ENCODE data around the gene TACR2.

Gene TACR2

GRCh38 chr10:69406816-69407580 is 9.7 kb downstream of the TACR2 start:
- TF ChIP-seq EP300 (IDR thresholded peaks at IDR 0.05; ENCODE audit: borderline replicate concordance) (no peak), TCF12 (IDR thresholded peaks at IDR 0.05; ENCODE audit: low read depth) (no peak), YY1 (IDR thresholded peaks at IDR 0.05; ENCODE audit: low read depth) (no peak), CREB1 (IDR thresholded peaks at IDR 0.05; ENCODE audit: low read depth) (no peak), ZBTB7A (IDR thresholded peaks at IDR 0.05; ENCODE audit: low read depth) (no peak), RAD21 (IDR thresholded peaks at IDR 0.05; ENCODE audit: low read depth) (no peak), NFIC (IDR thresholded peaks at IDR 0.05) (no peak), MAX (IDR thresholded peaks at IDR 0.05) (no peak), TEAD4 (IDR thresholded peaks at IDR 0.05) (no peak), CEBPB (IDR thresholded peaks at IDR 0.05) (no peak)
- TF ChIP-seq, protein P1, sequence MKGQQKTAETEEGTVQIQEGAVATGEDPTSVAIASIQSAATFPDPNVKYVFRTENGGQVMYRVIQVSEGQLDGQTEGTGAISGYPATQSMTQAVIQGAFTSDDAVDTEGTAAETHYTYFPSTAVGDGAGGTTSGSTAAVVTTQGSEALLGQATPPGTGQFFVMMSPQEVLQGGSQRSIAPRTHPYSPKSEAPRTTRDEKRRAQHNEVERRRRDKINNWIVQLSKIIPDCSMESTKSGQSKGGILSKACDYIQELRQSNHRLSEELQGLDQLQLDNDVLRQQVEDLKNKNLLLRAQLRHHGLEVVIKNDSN (IDR thresholded peaks at IDR 0.05), result no peak
- TF ChIP-seq, protein P2, sequence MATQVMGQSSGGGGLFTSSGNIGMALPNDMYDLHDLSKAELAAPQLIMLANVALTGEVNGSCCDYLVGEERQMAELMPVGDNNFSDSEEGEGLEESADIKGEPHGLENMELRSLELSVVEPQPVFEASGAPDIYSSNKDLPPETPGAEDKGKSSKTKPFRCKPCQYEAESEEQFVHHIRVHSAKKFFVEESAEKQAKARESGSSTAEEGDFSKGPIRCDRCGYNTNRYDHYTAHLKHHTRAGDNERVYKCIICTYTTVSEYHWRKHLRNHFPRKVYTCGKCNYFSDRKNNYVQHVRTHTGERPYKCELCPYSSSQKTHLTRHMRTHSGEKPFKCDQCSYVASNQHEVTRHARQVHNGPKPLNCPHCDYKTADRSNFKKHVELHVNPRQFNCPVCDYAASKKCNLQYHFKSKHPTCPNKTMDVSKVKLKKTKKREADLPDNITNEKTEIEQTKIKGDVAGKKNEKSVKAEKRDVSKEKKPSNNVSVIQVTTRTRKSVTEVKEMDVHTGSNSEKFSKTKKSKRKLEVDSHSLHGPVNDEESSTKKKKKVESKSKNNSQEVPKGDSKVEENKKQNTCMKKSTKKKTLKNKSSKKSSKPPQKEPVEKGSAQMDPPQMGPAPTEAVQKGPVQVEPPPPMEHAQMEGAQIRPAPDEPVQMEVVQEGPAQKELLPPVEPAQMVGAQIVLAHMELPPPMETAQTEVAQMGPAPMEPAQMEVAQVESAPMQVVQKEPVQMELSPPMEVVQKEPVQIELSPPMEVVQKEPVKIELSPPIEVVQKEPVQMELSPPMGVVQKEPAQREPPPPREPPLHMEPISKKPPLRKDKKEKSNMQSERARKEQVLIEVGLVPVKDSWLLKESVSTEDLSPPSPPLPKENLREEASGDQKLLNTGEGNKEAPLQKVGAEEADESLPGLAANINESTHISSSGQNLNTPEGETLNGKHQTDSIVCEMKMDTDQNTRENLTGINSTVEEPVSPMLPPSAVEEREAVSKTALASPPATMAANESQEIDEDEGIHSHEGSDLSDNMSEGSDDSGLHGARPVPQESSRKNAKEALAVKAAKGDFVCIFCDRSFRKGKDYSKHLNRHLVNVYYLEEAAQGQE (IDR thresholded peaks at IDR 0.05; ENCODE audit: low read depth), result no peak

- no peak for TF ChIP-seq EP300 (IDR thresholded peaks at IDR 0.05; ENCODE audit: borderline replicate concordance)
- TF ChIP-seq EGR1 (IDR thresholded peaks at IDR 0.05), result no peak
- no peak for TF ChIP-seq ZBTB7A (IDR thresholded peaks at IDR 0.05; ENCODE audit: low read depth)
- TF ChIP-seq FOXM1 (IDR thresholded peaks at IDR 0.05; ENCODE audit: borderline replicate concordance, low read depth), result no peak
- TF ChIP-seq CEBPB (IDR thresholded peaks at IDR 0.05), result no peak
- TF ChIP-seq TCF12 (IDR thresholded peaks at IDR 0.05; ENCODE audit: low read depth), result no peak
Measured at GRCh38 chr10:69406302-69406811, 10.4 kb downstream of the TACR2 start.

GRCh38 chr10:69405221-69405620 is 11.5 kb downstream of the TACR2 start:
- TF ChIP-seq NFIC (IDR thresholded peaks at IDR 0.05), result no peak
- TF ChIP-seq EGR1 (IDR thresholded peaks at IDR 0.05), result no peak
- no peak for TF ChIP-seq CEBPB (IDR thresholded peaks at IDR 0.05)
- TF ChIP-seq FOXM1 (IDR thresholded peaks at IDR 0.05; ENCODE audit: borderline replicate concordance, low read depth), result no peak
- no peak for TF ChIP-seq MAX (IDR thresholded peaks at IDR 0.05)
- TF ChIP-seq CREB1 (IDR thresholded peaks at IDR 0.05; ENCODE audit: low read depth), result no peak
- no peak for TF ChIP-seq RAD21 (IDR thresholded peaks at IDR 0.05; ENCODE audit: low read depth)
- no peak for TF ChIP-seq ZBTB7A (IDR thresholded peaks at IDR 0.05; ENCODE audit: low read depth)
- TF ChIP-seq YY1 (IDR thresholded peaks at IDR 0.05; ENCODE audit: low read depth), result no peak
- TF ChIP-seq TEAD4 (IDR thresholded peaks at IDR 0.05), result no peak
- TF ChIP-seq TCF12 (IDR thresholded peaks at IDR 0.05; ENCODE audit: low read depth), result no peak
- TF ChIP-seq EP300 (IDR thresholded peaks at IDR 0.05; ENCODE audit: borderline replicate concordance), result no peak
- TF ChIP-seq TAF1 (IDR thresholded peaks at IDR 0.05; ENCODE audit: low read depth), result no peak
- TF ChIP-seq, protein P2 (IDR thresholded peaks at IDR 0.05; ENCODE audit: low read depth), result no peak
- TF ChIP-seq, protein P1 (IDR thresholded peaks at IDR 0.05), result no peak

DNA sequence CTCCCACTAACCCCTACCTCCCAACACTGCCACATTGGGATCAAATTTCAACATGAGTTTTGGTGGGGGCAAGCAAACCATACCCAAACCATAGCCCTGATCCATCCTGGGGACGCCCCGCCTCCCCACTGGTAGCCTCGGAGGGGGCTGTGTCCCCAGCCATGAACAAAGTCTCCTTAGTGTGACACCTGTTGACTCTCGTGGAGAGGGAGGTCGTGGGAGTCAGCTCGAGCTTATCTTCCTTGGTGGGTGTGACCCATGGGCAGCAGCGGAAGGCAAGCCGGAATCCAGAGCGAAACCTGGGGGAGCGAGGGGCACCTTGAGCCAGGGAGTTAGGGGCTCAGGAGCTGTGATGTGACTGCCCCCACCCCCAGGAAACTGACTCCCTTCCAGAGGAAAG is 11.9 kb downstream of the TACR2 start:
- no peak for TF ChIP-seq FOXM1 (IDR thresholded peaks at IDR 0.05; ENCODE audit: borderline replicate concordance, low read depth)
- no peak for TF ChIP-seq ZBTB7A (IDR thresholded peaks at IDR 0.05; ENCODE audit: low read depth)
- TF ChIP-seq RAD21 (IDR thresholded peaks at IDR 0.05; ENCODE audit: low read depth), result no peak
- TF ChIP-seq, protein P1 (IDR thresholded peaks at IDR 0.05), result no peak
- no peak for TF ChIP-seq EGR1 (IDR thresholded peaks at IDR 0.05)
- no peak for TF ChIP-seq CEBPB (IDR thresholded peaks at IDR 0.05)
- TF ChIP-seq, protein P2 (IDR thresholded peaks at IDR 0.05; ENCODE audit: low read depth), result no peak
- no peak for TF ChIP-seq TAF1 (IDR thresholded peaks at IDR 0.05; ENCODE audit: low read depth)
- TF ChIP-seq TCF12 (IDR thresholded peaks at IDR 0.05; ENCODE audit: low read depth), result no peak
- TF ChIP-seq TEAD4 (IDR thresholded peaks at IDR 0.05), result no peak
- no peak for TF ChIP-seq MAX (IDR thresholded peaks at IDR 0.05)
- no peak for TF ChIP-seq YY1 (IDR thresholded peaks at IDR 0.05; ENCODE audit: low read depth)
- no peak for TF ChIP-seq NFIC (IDR thresholded peaks at IDR 0.05)
- TF ChIP-seq EP300 (IDR thresholded peaks at IDR 0.05; ENCODE audit: borderline replicate concordance), result no peak
- TF ChIP-seq CREB1 (IDR thresholded peaks at IDR 0.05; ENCODE audit: low read depth), result no peak
